Inferior parietal cortex (tissue), 1 donor: Measurements from ENCODE around the gene SFXN5.

Experiments
- DNase-seq: peaks from one replicate; pipeline ENCODE4 v3.0.0-alpha.2; 2016; ENCODE audit errors: extremely low spot score

The SFXN5 gene

GRCh38 chr2:72994282-72994990, 77.1 kb downstream of the SFXN5 start:
- no peak for DNase-seq

GRCh38 chr2:72993933-72994280, 77.6 kb downstream of the SFXN5 start:
- DNase-seq = no peak

GRCh38 chr2:72993147-72993932, 78.2 kb downstream of the SFXN5 start:
- peak; percentile 60 for DNase-seq

- no peak for DNase-seq
These were observed 78.8 kb downstream of the SFXN5 start for GRCh38 chr2:72992734-72993102.

- DNase-seq = no peak
These were observed 79.4 kb downstream of the SFXN5 start for GRCh38 chr2:72991980-72992733.

GRCh38 chr2:72991439-72991725, 80.1 kb downstream of the SFXN5 start:
- no peak for DNase-seq

GRCh38 chr2:72990695-72991438, 80.6 kb downstream of the SFXN5 start:
- DNase-seq = no peak

GRCh38 chr2:72989770-72990556, 81.5 kb downstream of the SFXN5 start:
- DNase-seq = no peak

- DNase-seq = no peak
These were observed 82.7 kb downstream of the SFXN5 start for GRCh38 chr2:72988726-72989273.

- DNase-seq = no peak
These were observed 83.5 kb downstream of the SFXN5 start for GRCh38 chr2:72988041-72988440.

GRCh38 chr2:72985891-72986683, 85.4 kb downstream of the SFXN5 start:
- no peak for DNase-seq

- DNase-seq = no peak
These were observed 86.4 kb downstream of the SFXN5 start for GRCh38 chr2:72985136-72985535.

- no peak for DNase-seq
These were observed 87.3 kb downstream of the SFXN5 start for GRCh38 chr2:72984172-72984671.

GRCh38 chr2:72983500-72984161, 87.9 kb downstream of the SFXN5 start:
- no peak for DNase-seq

GRCh38 chr2:72982781-72983499, 88.6 kb downstream of the SFXN5 start:
- DNase-seq = no peak

GRCh38 chr2:72982219-72982618, 89.3 kb downstream of the SFXN5 start:
- no peak for DNase-seq

- DNase-seq = no peak
These were observed 90.0 kb downstream of the SFXN5 start for GRCh38 chr2:72981536-72981935.

GRCh38 chr2:72980535-72981217, 90.8 kb downstream of the SFXN5 start:
- no peak for DNase-seq
